MCF 10A (cell line): Measurements from ENCODE around the gene CILP2. TPM values are rescaled to one million over a fixed set of nuclear protein-coding genes. Genes with fewer than 3 reads are reported as not detected.

Experiments used
- BruUV-seq: library from RNA; stranded (reverse); fragments of 400-500 nt; replicated peaks from 2 replicates; lab custom pipeline; 2021; lab: Mats Ljungman, UMichigan
- CTCF ChIA-PET: fragments of 300-600 bp; sonication (Branson Sonifier 250); formaldehyde crosslinking; extraction: SDS; loops from one replicate; lab custom pipeline; 2021; ENCODE audit warnings: antibody characterized with exemption, inconsistent platforms; lab: Yijun Ruan, JAX
- POLR2A ChIA-PET: fragments of 300-600, 350-650 bp; sonication (Branson Sonifier 250); formaldehyde crosslinking; extraction: SDS; loops from one replicate; lab custom pipeline; 2020; ENCODE audit warnings: antibody characterized with exemption, inconsistent platforms; lab: Yijun Ruan, JAX
- DNase-seq: peaks from one replicate; pipeline ENCODE4 v3.0.0-alpha.2; 2018; ENCODE audit not compliant: unreplicated experiment
- H3K27ac Mint-ChIP-seq: one replicate; pipeline ENCODE4 v1.8.0; 2022; ENCODE audit warnings: mild to moderate bottlenecking, low read depth, mixed read lengths; ENCODE audit not compliant: unreplicated experiment
- H3K27me3 Mint-ChIP-seq: one replicate; pipeline ENCODE4 v1.8.0; 2022; ENCODE audit warnings: mixed read lengths; ENCODE audit not compliant: insufficient read depth, unreplicated experiment
- H3K36me3 Mint-ChIP-seq: one replicate; pipeline ENCODE4 v1.8.0; 2022; ENCODE audit warnings: mild to moderate bottlenecking, moderate library complexity, mixed read lengths; ENCODE audit not compliant: insufficient read depth, unreplicated experiment
- H3K4me1 Mint-ChIP-seq: one replicate; pipeline ENCODE4 v1.8.0; 2022; ENCODE audit warnings: mixed read lengths; ENCODE audit not compliant: insufficient read depth, unreplicated experiment
- H3K4me3 Mint-ChIP-seq: one replicate; pipeline ENCODE4 v1.8.0; 2022; ENCODE audit warnings: mild to moderate bottlenecking, moderate library complexity, mixed read lengths; ENCODE audit not compliant: unreplicated experiment
- H3K9me3 Mint-ChIP-seq: one replicate; pipeline ENCODE4 v1.8.0; 2022; ENCODE audit warnings: mixed read lengths; ENCODE audit not compliant: unreplicated experiment
- CTCF ChIP-seq: fragments of 200-600 bp; IDR thresholded peaks from one replicate; pipeline ENCODE4 v1.8.0; 2022; ENCODE audit warnings: antibody characterized with exemption, mild to moderate bottlenecking; ENCODE audit not compliant: unreplicated experiment
- intact Hi-C: fragments of 100-400 bp; cut with micrococcal nuclease; formaldehyde crosslinking; loops from 2 replicates; pipeline ENCODE4 v1.14.1; 2022
- total RNA-seq: library from RNA; stranded (reverse); gene quantifications from 2 replicates; pipeline ENCODE4 v1.2.3, GENCODE V29; 2022

The CILP2 gene
- total RNA-seq, 1 experiment from 2014 or later: 0.12 TPM

DNA sequence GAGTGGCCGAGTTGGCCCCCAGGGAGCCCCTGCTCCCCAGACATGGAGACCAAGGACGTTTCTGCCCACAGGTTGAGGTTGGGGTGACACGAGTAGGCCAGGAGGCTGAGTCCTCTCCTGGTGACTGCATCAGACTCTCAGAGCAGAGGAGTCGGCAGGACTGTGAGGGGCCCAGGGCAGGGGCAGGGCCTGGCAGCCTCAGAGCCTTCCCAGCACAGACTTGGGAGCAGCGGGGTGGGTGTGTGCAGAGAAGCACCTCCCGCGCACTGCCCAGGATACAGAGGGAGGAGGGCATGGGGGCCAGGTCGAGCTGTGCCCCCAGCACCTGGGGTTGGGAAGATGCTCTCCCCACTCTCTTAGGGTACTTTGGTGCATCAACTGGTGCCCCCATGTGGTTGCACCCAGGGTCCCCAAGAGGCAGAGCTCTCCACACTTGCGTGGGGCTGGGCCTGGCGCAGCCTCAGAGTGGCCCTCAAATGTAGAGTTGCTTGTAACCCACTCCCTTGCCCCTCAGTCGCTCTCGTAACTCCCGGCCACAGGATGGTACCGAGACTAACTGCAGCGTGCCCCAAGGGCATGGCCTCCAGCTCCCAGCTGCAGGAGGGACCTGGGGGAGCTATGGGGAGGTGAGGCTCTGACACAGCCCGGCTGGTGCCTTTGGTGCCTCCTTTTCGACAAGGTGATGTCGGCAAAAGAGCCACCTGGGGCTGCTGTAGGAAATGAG, 38.6 kb upstream of the CILP2 start:
- no peak for TF ChIP-seq CTCF
- ChIA-PET POLR2A (interaction anchor here (0.7 kb wide), 1 partner anchor 65 kb away, joined by 3 read pairs; no protein-coding TSS in a partner anchor), CTCF (interaction anchor here (0.5 kb wide), 2 partner anchors 10 to 23 kb away, joined by 3 read pairs; no protein-coding TSS in a partner anchor)
- no peak overlapping the region for H3K27ac Mint-ChIP-seq
- DNase-seq: no peak
- peaks cover 62% of the 10 kb centered on the region for H3K36me3 Mint-ChIP-seq
- no peaks in the 10 kb centered on the region for H3K4me1 Mint-ChIP-seq
- no peak overlapping the region for H3K4me3 Mint-ChIP-seq
- no peaks in the 10 kb centered on the region for H3K9me3 Mint-ChIP-seq
- H3K27me3 Mint-ChIP-seq: no peaks in the 10 kb centered on the region
- intact Hi-C loops: no loop called here
- BruUV-seq: no TSS peak

- intact Hi-C loops: no loop called here
- TF ChIP-seq CTCF: no peak
- no peak for DNase-seq
- H3K4me3 Mint-ChIP-seq: no peak overlapping the region
- CTCF ChIA-PET: interaction anchor here (0.6 to 2.0 kb wide), 2 partner anchors 10 to 25 kb away, joined by 3 to 8 read pairs; no protein-coding TSS in a partner anchor
- no TSS peak for BruUV-seq
- POLR2A ChIA-PET: no interaction called here
- H3K36me3 Mint-ChIP-seq: peaks cover 55% of the 10 kb centered on the region
- no peaks in the 10 kb centered on the region for H3K9me3 Mint-ChIP-seq
- no peak overlapping the region for H3K27ac Mint-ChIP-seq
- H3K4me1 Mint-ChIP-seq: no peaks in the 10 kb centered on the region
- no peaks in the 10 kb centered on the region for H3K27me3 Mint-ChIP-seq
These were observed 37.0 kb upstream of the CILP2 start for GRCh38 chr19:19500975-19501644.

GRCh38 chr19:19501798-19502197, 36.3 kb upstream of the CILP2 start:
- no peak for DNase-seq
- ChIA-PET CTCF (interaction anchor here (0.6 to 2.0 kb wide), 2 partner anchors 11 to 26 kb away, joined by 3 to 8 read pairs; no protein-coding TSS in a partner anchor), POLR2A (no interaction called here)
- H3K36me3 Mint-ChIP-seq: peaks cover 58% of the 10 kb centered on the region
- no TSS peak for BruUV-seq
- H3K27me3 Mint-ChIP-seq: no peaks in the 10 kb centered on the region
- no peaks in the 10 kb centered on the region for H3K9me3 Mint-ChIP-seq
- no peak overlapping the region for H3K4me3 Mint-ChIP-seq
- no peak for TF ChIP-seq CTCF
- H3K27ac Mint-ChIP-seq: no peak overlapping the region
- intact Hi-C loops: no loop called here
- H3K4me1 Mint-ChIP-seq: no peaks in the 10 kb centered on the region

DNA sequence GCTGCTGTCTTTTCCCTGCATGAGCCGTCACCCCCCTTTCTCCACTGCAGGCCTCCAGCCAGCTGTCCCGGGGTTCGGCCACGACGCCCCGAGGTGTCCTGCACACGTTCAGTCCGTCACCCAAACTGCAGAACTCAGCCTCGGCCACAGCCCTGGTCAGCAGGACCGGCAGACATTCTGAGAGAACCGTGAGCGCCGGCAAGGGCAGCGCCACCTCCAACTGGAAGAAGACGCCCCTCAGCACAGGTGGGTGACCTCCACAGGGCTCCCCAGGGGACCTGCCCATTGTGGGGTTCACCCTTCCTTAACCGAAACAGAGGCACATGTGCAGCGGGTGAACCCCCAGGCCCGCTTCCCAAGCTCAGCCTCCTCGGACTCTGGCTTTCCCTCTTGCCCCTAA, 35.8 kb upstream of the CILP2 start:
- CTCF ChIA-PET: no interaction called here
- no peak overlapping the region for H3K4me3 Mint-ChIP-seq
- POLR2A ChIA-PET: no interaction called here
- no peak overlapping the region for H3K27ac Mint-ChIP-seq
- no peaks in the 10 kb centered on the region for H3K27me3 Mint-ChIP-seq
- TF ChIP-seq CTCF: no peak
- no peaks in the 10 kb centered on the region for H3K9me3 Mint-ChIP-seq
- no TSS peak for BruUV-seq
- H3K4me1 Mint-ChIP-seq: no peaks in the 10 kb centered on the region
- peaks cover 58% of the 10 kb centered on the region for H3K36me3 Mint-ChIP-seq
- DNase-seq: no peak
- intact Hi-C loops: no loop called here
